ENCODE data around the gene FLNB. TPM values are rescaled to one million over a fixed set of nuclear protein-coding genes. Genes with fewer than 3 reads are reported as not detected.

FLNB gene
- total RNA-seq, 1 experiment from 2014 or later: 147 TPM

DNA sequence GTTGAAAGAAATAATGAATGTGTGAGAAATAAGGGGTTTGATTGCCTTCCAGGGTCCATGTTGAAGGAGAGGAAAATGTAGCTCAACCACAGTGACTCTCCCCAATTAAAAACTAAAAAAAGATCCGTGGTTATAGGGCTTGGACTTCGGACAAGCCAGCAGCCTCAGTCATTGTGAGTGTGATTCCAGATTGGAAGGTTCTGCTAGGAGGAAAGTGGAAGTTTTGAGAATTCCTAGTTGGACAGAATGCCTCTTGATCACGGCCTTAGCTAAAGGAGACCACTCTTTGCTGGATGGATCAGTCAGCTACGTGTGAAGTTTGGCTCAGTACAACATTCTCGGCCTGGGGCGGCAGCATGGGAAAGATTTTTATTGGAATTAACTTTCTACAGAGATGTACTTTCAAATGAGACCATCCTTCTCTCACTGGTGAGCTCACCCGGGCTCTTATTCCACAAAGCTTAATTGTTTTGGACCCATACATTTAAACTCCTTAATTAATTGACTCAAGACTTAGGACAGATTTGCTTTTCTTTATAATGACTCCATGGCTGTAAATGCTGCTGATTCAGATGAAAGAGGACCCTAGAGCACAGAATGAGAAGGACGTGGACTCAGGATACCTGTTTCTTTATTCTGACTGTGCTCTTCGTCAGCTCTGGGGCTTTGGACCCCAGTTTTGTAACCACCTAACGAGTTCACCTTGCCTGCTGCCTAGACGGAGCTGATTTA is 27.5 kb downstream of the FLNB start:
- Mint-ChIP-seq H3K27me3 (ENCODE audit: unreplicated experiment) (no peaks in the 10 kb centered on the region), H3K4me3 (ENCODE audit: low read depth, unreplicated experiment) (peak overlapping the region; percentile 39), H3K9me3 (ENCODE audit: low read depth, unreplicated experiment) (no peaks in the 10 kb centered on the region), H3K27ac (ENCODE audit: unreplicated experiment) (peak overlapping the region; percentile 49), H3K4me1 (ENCODE audit: low read depth, unreplicated experiment) (peaks cover 38% of the 10 kb centered on the region), H3K36me3 (ENCODE audit: insufficient read depth, unreplicated experiment) (peaks cover 23% of the 10 kb centered on the region)
- no TSS peak for BruUV-seq (replicated peaks)
- TF ChIP-seq, protein P1, sequence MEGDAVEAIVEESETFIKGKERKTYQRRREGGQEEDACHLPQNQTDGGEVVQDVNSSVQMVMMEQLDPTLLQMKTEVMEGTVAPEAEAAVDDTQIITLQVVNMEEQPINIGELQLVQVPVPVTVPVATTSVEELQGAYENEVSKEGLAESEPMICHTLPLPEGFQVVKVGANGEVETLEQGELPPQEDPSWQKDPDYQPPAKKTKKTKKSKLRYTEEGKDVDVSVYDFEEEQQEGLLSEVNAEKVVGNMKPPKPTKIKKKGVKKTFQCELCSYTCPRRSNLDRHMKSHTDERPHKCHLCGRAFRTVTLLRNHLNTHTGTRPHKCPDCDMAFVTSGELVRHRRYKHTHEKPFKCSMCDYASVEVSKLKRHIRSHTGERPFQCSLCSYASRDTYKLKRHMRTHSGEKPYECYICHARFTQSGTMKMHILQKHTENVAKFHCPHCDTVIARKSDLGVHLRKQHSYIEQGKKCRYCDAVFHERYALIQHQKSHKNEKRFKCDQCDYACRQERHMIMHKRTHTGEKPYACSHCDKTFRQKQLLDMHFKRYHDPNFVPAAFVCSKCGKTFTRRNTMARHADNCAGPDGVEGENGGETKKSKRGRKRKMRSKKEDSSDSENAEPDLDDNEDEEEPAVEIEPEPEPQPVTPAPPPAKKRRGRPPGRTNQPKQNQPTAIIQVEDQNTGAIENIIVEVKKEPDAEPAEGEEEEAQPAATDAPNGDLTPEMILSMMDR (IDR thresholded peaks at IDR 0.05; ENCODE audit: unreplicated experiment): no peak
- CTCF ChIA-PET: interaction anchor here (0.5 to 0.7 kb wide), 2 partner anchors 15 to 35 kb away, joined by 3 to 5 read pairs; no protein-coding TSS in a partner anchor
- intact Hi-C loops (cut with micrococcal nuclease; ENCODE audit: unreplicated experiment): no loop called here
- DNase-seq: no peak

DNA sequence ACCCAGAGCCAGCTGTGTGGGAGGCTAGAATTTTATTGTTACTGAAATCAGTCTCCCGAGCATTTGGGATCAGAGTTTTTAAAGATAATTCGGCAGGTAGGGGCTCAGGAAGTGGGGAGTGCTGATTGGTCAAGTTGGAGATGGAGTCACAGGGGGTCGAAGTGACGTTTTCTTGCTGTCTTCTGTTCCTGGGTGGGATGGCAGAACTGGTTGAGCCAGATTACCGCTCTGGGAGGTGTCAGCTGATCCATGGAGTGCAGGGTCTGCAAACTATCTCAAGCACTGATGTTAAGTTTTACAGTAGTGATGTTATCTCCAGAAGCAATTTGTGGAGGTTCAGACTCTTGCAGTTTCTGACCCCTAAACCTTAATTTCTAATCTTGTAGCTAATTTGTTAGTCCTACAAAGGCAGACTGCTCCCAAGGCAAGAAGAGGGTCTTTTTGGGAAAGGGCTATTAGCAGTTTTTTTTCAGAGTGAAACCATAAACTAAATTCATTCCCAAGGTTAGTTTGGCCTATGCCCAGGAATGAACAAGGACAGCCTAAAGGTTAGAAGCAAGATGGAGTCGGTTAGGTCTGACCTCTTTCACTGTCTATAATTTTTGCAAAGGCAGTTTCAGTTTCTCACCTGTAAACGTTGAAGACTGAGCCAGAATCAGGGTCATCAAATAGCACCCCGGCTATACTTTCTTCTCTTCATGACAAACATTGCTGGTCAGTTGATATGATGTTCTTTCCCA is 28.2 kb downstream of the FLNB start:
- intact Hi-C loops (cut with micrococcal nuclease; ENCODE audit: unreplicated experiment): no loop called here
- CTCF ChIA-PET: no interaction called here
- peaks cover 40% of the 10 kb centered on the region for H3K4me1 Mint-ChIP-seq (ENCODE audit: low read depth, unreplicated experiment)
- H3K27me3 Mint-ChIP-seq (ENCODE audit: unreplicated experiment): no peaks in the 10 kb centered on the region
- H3K4me3 Mint-ChIP-seq (ENCODE audit: low read depth, unreplicated experiment): peak overlapping the region; percentile 39
- peaks cover 23% of the 10 kb centered on the region for H3K36me3 Mint-ChIP-seq (ENCODE audit: insufficient read depth, unreplicated experiment)
- no peaks in the 10 kb centered on the region for H3K9me3 Mint-ChIP-seq (ENCODE audit: low read depth, unreplicated experiment)
- no TSS peak for BruUV-seq (replicated peaks)
- TF ChIP-seq, protein P1 (IDR thresholded peaks at IDR 0.05; ENCODE audit: unreplicated experiment): no peak
- DNase-seq: peak; percentile 49
- H3K27ac Mint-ChIP-seq (ENCODE audit: unreplicated experiment): peak overlapping the region; percentile 49

DNA sequence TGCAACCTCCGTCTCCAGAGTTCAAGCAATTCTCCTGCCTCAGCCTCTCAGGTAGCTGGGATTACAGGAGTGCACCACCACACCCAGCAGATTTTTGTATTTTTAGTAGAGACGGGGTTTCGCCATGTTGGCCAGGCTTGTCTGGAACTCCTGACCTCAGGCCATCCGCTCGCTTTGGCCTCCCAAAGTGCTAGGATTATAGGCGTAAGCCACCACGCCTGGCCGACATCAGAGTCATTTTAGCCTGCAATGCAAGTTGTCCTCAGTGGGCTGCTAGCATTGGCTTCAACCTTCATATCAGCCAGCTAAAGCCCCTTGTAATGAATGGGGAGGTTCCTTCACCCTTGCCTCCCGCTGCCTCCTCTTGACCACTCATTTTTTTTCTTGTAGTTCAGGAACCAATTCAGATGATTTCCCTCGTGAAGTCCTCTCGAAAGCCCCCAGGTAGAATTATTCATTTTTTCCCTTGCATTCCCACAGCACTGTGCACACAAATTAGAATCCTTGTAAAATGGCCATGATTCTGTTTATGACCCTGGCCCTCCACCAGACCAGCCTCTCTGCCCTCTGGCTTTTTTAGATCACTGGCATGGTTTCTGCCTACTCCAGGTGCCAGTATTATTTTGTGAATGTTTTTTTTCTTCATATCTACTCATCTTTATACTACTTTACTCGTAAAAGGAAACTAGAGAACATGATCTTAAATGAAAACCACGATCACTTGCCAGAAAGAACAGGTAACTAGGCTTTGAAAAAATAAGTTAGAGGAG is 29.1 kb downstream of the FLNB start:
- H3K9me3 Mint-ChIP-seq (ENCODE audit: low read depth, unreplicated experiment): no peaks in the 10 kb centered on the region
- H3K27me3 Mint-ChIP-seq (ENCODE audit: unreplicated experiment): no peaks in the 10 kb centered on the region
- intact Hi-C loops (cut with micrococcal nuclease; ENCODE audit: unreplicated experiment): no loop called here
- no peak overlapping the region for H3K27ac Mint-ChIP-seq (ENCODE audit: unreplicated experiment)
- TF ChIP-seq, protein P1 (IDR thresholded peaks at IDR 0.05; ENCODE audit: unreplicated experiment): no peak
- BruUV-seq (replicated peaks): no TSS peak
- no peak overlapping the region for H3K4me3 Mint-ChIP-seq (ENCODE audit: low read depth, unreplicated experiment)
- no peak for DNase-seq
- H3K4me1 Mint-ChIP-seq (ENCODE audit: low read depth, unreplicated experiment): peaks cover 48% of the 10 kb centered on the region
- H3K36me3 Mint-ChIP-seq (ENCODE audit: insufficient read depth, unreplicated experiment): peaks cover 17% of the 10 kb centered on the region
- CTCF ChIA-PET: no interaction called here

DNA sequence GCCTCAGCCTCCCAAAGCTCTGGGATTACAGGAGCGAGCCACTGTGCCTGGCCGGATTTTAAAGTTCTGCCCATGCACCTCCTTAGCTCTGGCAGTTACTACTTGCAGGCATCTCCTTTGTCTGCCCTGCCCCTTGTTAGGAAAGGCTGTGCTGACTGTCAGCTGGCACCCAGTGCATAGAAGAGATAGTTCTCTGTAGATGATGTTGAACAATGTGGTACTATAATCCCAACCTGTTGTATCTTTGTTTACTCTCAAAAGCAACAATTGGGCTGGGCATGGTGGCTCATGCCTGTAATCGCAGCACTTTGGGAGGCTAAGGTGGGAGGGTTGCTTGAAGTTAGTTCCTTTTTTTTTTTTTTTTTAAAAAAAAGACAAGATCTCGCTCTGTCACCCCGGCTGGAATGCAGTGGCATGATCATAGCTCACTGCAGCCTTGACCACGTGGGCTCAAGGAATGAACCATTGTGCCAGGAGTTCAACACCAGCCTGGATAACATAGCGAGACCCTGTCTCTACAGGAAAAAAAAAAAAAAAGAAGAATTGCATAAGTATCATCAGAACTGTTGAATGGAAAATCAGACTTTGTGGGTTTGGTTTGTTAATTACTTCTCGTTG is 30.6 kb downstream of the FLNB start:
- intact Hi-C loops (cut with micrococcal nuclease; ENCODE audit: unreplicated experiment): no loop called here
- Mint-ChIP-seq H3K36me3 (ENCODE audit: insufficient read depth, unreplicated experiment) (peaks cover 17% of the 10 kb centered on the region), H3K9me3 (ENCODE audit: low read depth, unreplicated experiment) (no peaks in the 10 kb centered on the region), H3K4me3 (ENCODE audit: low read depth, unreplicated experiment) (no peak overlapping the region), H3K27me3 (ENCODE audit: unreplicated experiment) (no peaks in the 10 kb centered on the region), H3K4me1 (ENCODE audit: low read depth, unreplicated experiment) (peaks cover 57% of the 10 kb centered on the region), H3K27ac (ENCODE audit: unreplicated experiment) (no peak overlapping the region)
- CTCF ChIA-PET: interaction anchor here (0.7 kb wide), 1 partner anchor 979 kb away, joined by 3 read pairs; the partner anchor contains the start of gene SPATA12
- TF ChIP-seq, protein P1 (IDR thresholded peaks at IDR 0.05; ENCODE audit: unreplicated experiment): no peak
- no peak for DNase-seq
- BruUV-seq (replicated peaks): no TSS peak

Data from Calu3 (cell line).